Measurements from ENCODE around the gene EPN2. TPM values are rescaled to one million over a fixed set of nuclear protein-coding genes. Genes with fewer than 3 reads are reported as not detected.
"Not testable (repeated sequence)": the region's sequence is repeated elsewhere in the genome, so short reads cannot be mapped to it uniquely, and the experiment has no call there.

Gene EPN2
- total RNA-seq, 1 experiment from 2014 or later, result 73.1 TPM

DNA sequence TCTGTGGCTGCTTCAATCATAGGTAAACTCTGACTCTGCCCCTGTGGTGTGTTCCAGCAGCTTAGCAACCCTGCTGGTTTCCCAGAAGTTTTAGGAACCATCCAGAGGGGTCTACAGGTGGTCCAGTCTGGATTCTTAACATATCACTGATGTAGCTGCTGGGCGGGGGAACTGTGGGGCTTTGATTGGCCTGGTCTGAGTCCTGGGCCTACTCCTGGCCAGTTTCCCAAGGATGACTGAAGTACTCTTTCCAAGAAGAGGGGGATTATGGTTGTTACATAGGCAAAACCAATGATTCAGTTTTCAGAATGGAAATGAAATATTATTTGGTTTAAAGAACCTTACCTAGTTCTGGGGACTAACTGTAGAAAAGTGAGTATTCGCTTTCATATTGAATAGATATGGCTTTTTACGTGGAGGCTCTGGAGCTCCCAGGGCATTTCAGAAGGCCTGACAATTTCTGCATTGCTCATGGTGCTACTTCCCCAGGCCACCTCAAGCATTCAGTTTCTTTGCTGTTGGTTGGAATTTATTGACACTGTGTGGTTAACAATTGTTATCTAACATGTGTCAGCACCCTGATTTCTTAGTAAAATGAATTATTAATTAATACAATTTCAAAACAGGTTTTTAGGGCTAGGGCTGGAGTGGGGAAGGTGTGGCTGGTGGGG lies 38.4 kb downstream of the EPN2 start:
- Histone ChIP-seq H3K79me2 (ENCODE audit: insufficient read depth, low read length) (peaks cover 64% of the 10 kb centered on the region), H3K36me3 (ENCODE audit: control insufficient read depth in 1 of 2, insufficient read depth in 2 of 2, low read length in 2 of 2) (peaks cover 3 to 8% of the 10 kb centered on the region in 2 experiments; a peak in 1 of 4 replicates), H3K27me3 (ENCODE audit: insufficient read depth, low read length) (no peaks in the 10 kb centered on the region), H3K4me2 (ENCODE audit: low read length) (no peak overlapping the region), H3K9ac (ENCODE audit: low read length) (no peak overlapping the region), H3K27ac (ENCODE audit: low read depth, low read length) (no peak overlapping the region), H3K4me3 (replicated peaks in 1 of 2; ENCODE audit: low read depth in 1 of 2, low read length in 2 of 2) (no peak overlapping the region), H2AFZ (ENCODE audit: low read depth, low read length, poor library complexity, severe bottlenecking) (no peak overlapping the region), H3K9me3 (ENCODE audit: control insufficient read depth in 1 of 2, insufficient read depth in 1 of 2, low read depth in 1 of 2, low read length in 2 of 2) (no peaks in the 10 kb centered on the region), H4K20me1 (ENCODE audit: insufficient read depth) (no peaks in the 10 kb centered on the region; the same call in 1 of the 2 replicates), H3K9me2 (ENCODE audit: insufficient read depth) (no peaks in the 10 kb centered on the region), H3K4me1 (ENCODE audit: control insufficient read depth in 1 of 2, insufficient read depth in 2 of 2, low read length in 2 of 2) (no peaks in the 10 kb centered on the region)
- ChIA-PET POLR2A (no interaction called here), CTCF (no interaction called here), RAD21 (ENCODE audit: low non-redundant PET in 1 of 2, low total read pairs in 2 of 2, uncharacterized antibody in 2 of 2, unreplicated experiment in 2 of 2) (no interaction called here)
- DNase-seq (ENCODE audit: low read depth, low spot score) (no peak), ATAC-seq (no peak)
- no TSS peak for BruUV-seq (replicated peaks)
- intact Hi-C loops (cut with micrococcal nuclease), result no loop called here
- TF ChIP-seq CEBPB (IDR thresholded peaks at IDR 0.05; ENCODE audit: low read depth), result no peak
- no peak for TF ChIP-seq RAD21 (IDR thresholded peaks at IDR 0.05; ENCODE audit: low read depth)
- TF ChIP-seq, protein P1, sequence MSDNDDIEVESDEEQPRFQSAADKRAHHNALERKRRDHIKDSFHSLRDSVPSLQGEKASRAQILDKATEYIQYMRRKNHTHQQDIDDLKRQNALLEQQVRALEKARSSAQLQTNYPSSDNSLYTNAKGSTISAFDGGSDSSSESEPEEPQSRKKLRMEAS (IDR thresholded peaks at IDR 0.05), result no peak
- TF ChIP-seq ZNF274 (IDR thresholded peaks at IDR 0.05; ENCODE audit: low read depth, low read length), result no peak

DNA sequence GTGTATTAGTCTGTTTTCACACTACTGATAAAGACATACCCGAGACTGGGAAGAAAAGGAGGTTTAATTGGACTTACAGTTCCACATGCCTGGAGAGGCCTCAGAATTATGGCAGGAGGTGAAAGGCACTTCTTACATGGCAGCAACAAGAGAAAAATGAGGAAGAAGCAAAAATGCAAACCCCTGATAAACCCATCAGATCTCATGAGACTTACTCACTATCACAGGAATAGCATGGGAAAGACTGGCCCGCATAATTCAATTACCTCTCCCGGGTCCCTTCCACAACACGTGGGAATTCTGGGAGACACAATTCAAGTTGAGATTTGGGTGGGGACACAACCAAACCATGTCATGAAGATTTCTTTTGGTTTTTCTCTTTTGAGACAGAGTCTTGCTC lies 41.1 kb downstream of the EPN2 start:
- peaks cover 42% of the 10 kb centered on the region for H3K79me2 ChIP-seq (ENCODE audit: insufficient read depth, low read length)
- H4K20me1 ChIP-seq (ENCODE audit: insufficient read depth); H3K4me3 ChIP-seq (replicated peaks in 1 of 2; ENCODE audit: low read depth in 1 of 2, low read length in 2 of 2); intact Hi-C loops (cut with micrococcal nuclease); H3K9me2 ChIP-seq (ENCODE audit: insufficient read depth); BruUV-seq (replicated peaks); RAD21 ChIA-PET (ENCODE audit: low non-redundant PET in 1 of 2, low total read pairs in 2 of 2, uncharacterized antibody in 2 of 2, unreplicated experiment in 2 of 2); CTCF ChIA-PET; H3K27me3 ChIP-seq (ENCODE audit: insufficient read depth, low read length); DNase-seq (ENCODE audit: low read depth, low spot score); H2AFZ ChIP-seq (ENCODE audit: low read depth, low read length, poor library complexity, severe bottlenecking); H3K4me2 ChIP-seq (ENCODE audit: low read length); H3K27ac ChIP-seq (ENCODE audit: low read depth, low read length); H3K9me3 ChIP-seq (ENCODE audit: control insufficient read depth in 1 of 2, insufficient read depth in 1 of 2, low read depth in 1 of 2, low read length in 2 of 2); H3K9ac ChIP-seq (ENCODE audit: low read length); ATAC-seq; H3K4me1 ChIP-seq (ENCODE audit: control insufficient read depth in 1 of 2, insufficient read depth in 2 of 2, low read length in 2 of 2): not testable (repeated sequence)
- POLR2A ChIA-PET, result interaction anchor here (0.9 kb wide), 1 partner anchor 22 kb away, joined by 3 read pairs; no protein-coding TSS in a partner anchor
- peaks cover 6 to 20% of the 10 kb centered on the region in 2 experiments for H3K36me3 ChIP-seq (ENCODE audit: control insufficient read depth in 1 of 2, insufficient read depth in 2 of 2, low read length in 2 of 2)
